Uterus (tissue), 2 donors: ENCODE results near the gene LPCAT3.

Source experiments
- POLR2A ChIP-seq, 2 donors: fragments of 450-650 bp; IDR thresholded peaks; one replicate each; pipeline ENCODE4 v1.6.1; 2016; ENCODE audit warnings: antibody characterized with exemption in 2 of 2, mild to moderate bottlenecking in 1 of 2, moderate library complexity in 1 of 2
- TF ChIP-seq, protein P1 (sequence below), 4 experiments: fragments of 200-600 bp in 2 of 4; fragments of 450-650 bp in 2 of 4; sonication (generic) in 2 of 4; IDR thresholded peaks; one replicate each; pipeline ENCODE4 v1.5.1; 2016 to 2019; ENCODE audit warnings: antibody characterized with exemption in 4 of 4, mild to moderate bottlenecking in 2 of 4, moderate library complexity in 1 of 4

DNA sequence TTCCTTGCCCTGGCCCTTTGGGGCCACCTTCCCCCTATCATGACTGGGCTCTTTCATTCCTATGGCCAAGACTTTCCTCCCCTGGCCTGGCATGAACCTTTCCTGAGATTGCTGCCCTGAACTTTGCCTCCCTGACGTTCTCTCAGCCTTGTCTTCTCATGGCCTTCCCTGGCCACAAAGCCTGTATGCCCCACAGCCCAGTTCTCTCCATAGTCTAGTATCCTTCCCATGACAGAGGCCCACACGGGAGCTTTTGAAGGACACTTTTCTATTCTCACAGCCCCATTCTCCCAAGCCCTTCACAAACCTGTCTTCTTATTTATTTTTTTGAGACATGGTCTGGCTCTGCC, 79.1 kb downstream of the LPCAT3 start:
- no peak for TF ChIP-seq POLR2A (IDR thresholded peaks at IDR 0.05)
- TF ChIP-seq, protein P1, sequence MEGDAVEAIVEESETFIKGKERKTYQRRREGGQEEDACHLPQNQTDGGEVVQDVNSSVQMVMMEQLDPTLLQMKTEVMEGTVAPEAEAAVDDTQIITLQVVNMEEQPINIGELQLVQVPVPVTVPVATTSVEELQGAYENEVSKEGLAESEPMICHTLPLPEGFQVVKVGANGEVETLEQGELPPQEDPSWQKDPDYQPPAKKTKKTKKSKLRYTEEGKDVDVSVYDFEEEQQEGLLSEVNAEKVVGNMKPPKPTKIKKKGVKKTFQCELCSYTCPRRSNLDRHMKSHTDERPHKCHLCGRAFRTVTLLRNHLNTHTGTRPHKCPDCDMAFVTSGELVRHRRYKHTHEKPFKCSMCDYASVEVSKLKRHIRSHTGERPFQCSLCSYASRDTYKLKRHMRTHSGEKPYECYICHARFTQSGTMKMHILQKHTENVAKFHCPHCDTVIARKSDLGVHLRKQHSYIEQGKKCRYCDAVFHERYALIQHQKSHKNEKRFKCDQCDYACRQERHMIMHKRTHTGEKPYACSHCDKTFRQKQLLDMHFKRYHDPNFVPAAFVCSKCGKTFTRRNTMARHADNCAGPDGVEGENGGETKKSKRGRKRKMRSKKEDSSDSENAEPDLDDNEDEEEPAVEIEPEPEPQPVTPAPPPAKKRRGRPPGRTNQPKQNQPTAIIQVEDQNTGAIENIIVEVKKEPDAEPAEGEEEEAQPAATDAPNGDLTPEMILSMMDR (IDR thresholded peaks at IDR 0.05): no peak
